ENCODE data around the gene PNLIPRP2. TPM values are rescaled to one million over a fixed set of nuclear protein-coding genes. Genes with fewer than 3 reads are reported as not detected.

PNLIPRP2 gene
- total and polyA plus RNA-seq, 2 donors (not counting 1 experiment from before 2014, with no cell fraction given): not detected

DNA sequence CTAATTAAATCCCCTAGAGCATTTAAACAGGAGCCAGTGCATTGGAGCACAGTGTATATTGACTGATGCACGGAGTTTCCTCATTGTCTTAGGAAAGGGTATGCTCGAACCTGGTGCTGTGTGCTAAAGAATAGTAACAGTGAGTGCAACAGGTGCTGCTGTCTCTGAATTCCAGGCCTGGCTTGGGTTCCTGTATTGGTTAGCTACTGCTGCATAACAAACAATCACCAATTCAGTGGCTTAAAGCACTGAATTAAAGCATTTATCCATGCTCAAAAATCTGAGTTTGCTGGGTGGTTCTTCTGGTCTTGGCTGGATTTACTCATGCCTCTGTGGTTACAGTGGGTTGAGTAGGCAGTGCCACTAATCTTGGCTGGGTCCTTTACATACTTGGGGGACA is 31.8 kb upstream of the PNLIPRP2 start:
- Histone ChIP-seq H2AFZ (ENCODE audit: low read length) (no peak overlapping the region), H3K79me2 (ENCODE audit: control insufficient read depth, insufficient read depth, low read length) (no peaks in the 10 kb centered on the region), H3K4me2 (ENCODE audit: extremely low read depth, insufficient read depth, low read length) (no peak overlapping the region), H3K4me1 (ENCODE audit: control insufficient read depth, extremely low read depth, insufficient read depth, low read length) (no peaks in the 10 kb centered on the region), H4K20me1 (ENCODE audit: control insufficient read depth, extremely low read depth, insufficient read depth, low read length) (no peaks in the 10 kb centered on the region), H3K27me3 (ENCODE audit: control insufficient read depth, insufficient read depth, low read length) (no peaks in the 10 kb centered on the region), H3K27ac (ENCODE audit: insufficient read depth, low read length) (no peak overlapping the region), H3K9ac (ENCODE audit: insufficient read depth, low read length) (no peak overlapping the region), H3K9me3 (ENCODE audit: control insufficient read depth, insufficient read depth, low read depth, low read length) (no peaks in the 10 kb centered on the region), H3K4me3 (replicated peaks in 1 of 4; ENCODE audit: control extremely low read depth in 1 of 4, insufficient read depth in 1 of 4, low read depth in 3 of 4, low read length in 4 of 4) (no peak overlapping the region), H3K36me3 (ENCODE audit: control insufficient read depth, insufficient read depth, low read length) (no peaks in the 10 kb centered on the region)
- no peak for TF ChIP-seq EZH2 (IDR thresholded peaks at IDR 0.05; ENCODE audit: low read length, missing control alignments)
- TF ChIP-seq, protein P1, sequence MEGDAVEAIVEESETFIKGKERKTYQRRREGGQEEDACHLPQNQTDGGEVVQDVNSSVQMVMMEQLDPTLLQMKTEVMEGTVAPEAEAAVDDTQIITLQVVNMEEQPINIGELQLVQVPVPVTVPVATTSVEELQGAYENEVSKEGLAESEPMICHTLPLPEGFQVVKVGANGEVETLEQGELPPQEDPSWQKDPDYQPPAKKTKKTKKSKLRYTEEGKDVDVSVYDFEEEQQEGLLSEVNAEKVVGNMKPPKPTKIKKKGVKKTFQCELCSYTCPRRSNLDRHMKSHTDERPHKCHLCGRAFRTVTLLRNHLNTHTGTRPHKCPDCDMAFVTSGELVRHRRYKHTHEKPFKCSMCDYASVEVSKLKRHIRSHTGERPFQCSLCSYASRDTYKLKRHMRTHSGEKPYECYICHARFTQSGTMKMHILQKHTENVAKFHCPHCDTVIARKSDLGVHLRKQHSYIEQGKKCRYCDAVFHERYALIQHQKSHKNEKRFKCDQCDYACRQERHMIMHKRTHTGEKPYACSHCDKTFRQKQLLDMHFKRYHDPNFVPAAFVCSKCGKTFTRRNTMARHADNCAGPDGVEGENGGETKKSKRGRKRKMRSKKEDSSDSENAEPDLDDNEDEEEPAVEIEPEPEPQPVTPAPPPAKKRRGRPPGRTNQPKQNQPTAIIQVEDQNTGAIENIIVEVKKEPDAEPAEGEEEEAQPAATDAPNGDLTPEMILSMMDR (conservative IDR thresholded peaks at IDR 0.05 in 1 of 2, IDR thresholded peaks at IDR 0.05 in 1 of 2; ENCODE audit: low read depth in 1 of 2, low read length in 2 of 2): no peak
- no peak for DNase-seq (ENCODE audit: low read depth in 2 of 2)

DNA sequence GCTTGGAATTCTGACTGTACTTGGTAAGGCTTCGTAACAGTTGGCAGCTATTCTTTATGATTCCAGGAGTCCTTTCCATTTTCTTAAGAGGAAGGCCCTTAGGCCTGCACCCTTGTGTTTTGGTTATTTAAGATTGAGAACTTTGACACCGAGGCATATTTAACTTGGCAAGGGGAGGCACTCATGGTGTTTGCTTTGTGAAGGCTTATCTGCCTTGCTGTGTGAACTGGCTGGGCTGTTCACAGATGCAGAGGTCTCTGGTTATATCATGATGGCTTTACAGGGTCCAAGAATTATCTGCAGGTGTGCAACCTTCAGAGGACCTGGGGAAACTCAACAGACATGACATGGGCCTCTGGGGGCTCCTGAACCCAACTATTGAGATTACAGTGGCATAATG is 30.8 kb upstream of the PNLIPRP2 start:
- Histone ChIP-seq H3K4me1 (ENCODE audit: control insufficient read depth, extremely low read depth, insufficient read depth, low read length) (no peaks in the 10 kb centered on the region), H3K79me2 (ENCODE audit: control insufficient read depth, insufficient read depth, low read length) (no peaks in the 10 kb centered on the region), H2AFZ (ENCODE audit: low read length) (no peak overlapping the region), H3K9me3 (ENCODE audit: control insufficient read depth, insufficient read depth, low read depth, low read length) (no peaks in the 10 kb centered on the region), H4K20me1 (ENCODE audit: control insufficient read depth, extremely low read depth, insufficient read depth, low read length) (no peaks in the 10 kb centered on the region), H3K9ac (ENCODE audit: insufficient read depth, low read length) (no peak overlapping the region), H3K27ac (ENCODE audit: insufficient read depth, low read length) (no peak overlapping the region), H3K4me2 (ENCODE audit: extremely low read depth, insufficient read depth, low read length) (no peak overlapping the region), H3K36me3 (ENCODE audit: control insufficient read depth, insufficient read depth, low read length) (no peaks in the 10 kb centered on the region), H3K27me3 (ENCODE audit: control insufficient read depth, insufficient read depth, low read length) (no peaks in the 10 kb centered on the region), H3K4me3 (replicated peaks in 1 of 4; ENCODE audit: control extremely low read depth in 1 of 4, insufficient read depth in 1 of 4, low read depth in 3 of 4, low read length in 4 of 4) (no peak overlapping the region)
- TF ChIP-seq, protein P1 (conservative IDR thresholded peaks at IDR 0.05 in 1 of 2, IDR thresholded peaks at IDR 0.05 in 1 of 2; ENCODE audit: low read depth in 1 of 2, low read length in 2 of 2): no peak
- no peak for TF ChIP-seq EZH2 (IDR thresholded peaks at IDR 0.05; ENCODE audit: low read length, missing control alignments)
- DNase-seq (ENCODE audit: low read depth in 2 of 2): no peak

DNA sequence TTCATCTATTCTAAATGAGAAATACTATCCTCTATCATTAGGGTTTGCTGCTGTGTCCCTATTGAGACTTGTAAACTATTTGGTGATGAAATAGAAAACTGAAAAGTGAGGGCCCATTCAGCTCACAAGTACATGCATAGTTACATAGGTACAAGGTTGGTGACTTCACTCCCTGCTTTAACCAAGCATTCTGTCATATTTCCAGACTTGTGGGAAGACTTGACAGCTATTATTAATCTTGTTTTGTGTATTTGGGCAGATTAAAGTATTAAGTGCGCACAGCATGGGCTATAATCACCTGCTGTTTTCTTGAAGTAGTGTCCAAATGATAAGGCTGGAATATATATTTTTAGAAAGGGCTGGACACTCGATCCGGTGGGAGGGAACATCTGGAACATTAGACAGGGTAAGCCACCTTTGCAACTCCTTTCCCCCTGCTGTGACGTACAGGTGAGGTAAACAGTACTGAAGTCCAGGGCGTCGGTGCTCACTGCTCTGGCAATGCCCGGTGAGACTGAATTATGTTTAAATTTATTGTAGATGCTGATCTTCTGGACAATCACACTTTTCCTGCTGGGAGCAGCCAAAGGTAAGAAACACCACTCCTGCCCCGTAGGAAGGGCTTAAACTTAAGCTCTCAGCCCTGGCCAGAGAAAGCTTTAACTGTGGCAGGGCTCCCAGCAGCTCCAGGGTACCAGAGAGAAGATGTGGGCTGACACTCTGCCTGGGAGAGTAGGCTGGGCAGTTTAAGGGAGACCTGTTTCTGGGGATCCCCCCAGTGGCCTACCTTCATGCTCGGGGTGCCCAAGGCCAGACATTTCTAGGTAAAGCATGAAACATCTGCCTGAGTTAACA is 29.9 kb upstream of the PNLIPRP2 start, which contains the start of gene PNLIPRP1:
TSS of gene PNLIPRP1 (plus strand) at position 370 of the 855 bp plus-strand sequence. CDS start at position 541, 171 bp downstream.
- Histone ChIP-seq H3K27ac (ENCODE audit: insufficient read depth, low read length) (no peak within 1 kb of the TSS), H3K36me3 (ENCODE audit: control insufficient read depth, insufficient read depth, low read length) (no peaks in the 10 kb centered on the region), H3K4me2 (ENCODE audit: extremely low read depth, insufficient read depth, low read length) (no peak within 1 kb of the TSS), H3K79me2 (ENCODE audit: control insufficient read depth, insufficient read depth, low read length) (no peaks in the 10 kb centered on the region), H3K9me3 (ENCODE audit: control insufficient read depth, insufficient read depth, low read depth, low read length) (no peaks in the 10 kb centered on the region), H3K4me1 (ENCODE audit: control insufficient read depth, extremely low read depth, insufficient read depth, low read length) (no peaks in the 10 kb centered on the region), H3K4me3 (replicated peaks in 1 of 4; ENCODE audit: control extremely low read depth in 1 of 4, insufficient read depth in 1 of 4, low read depth in 3 of 4, low read length in 4 of 4) (no peak within 1 kb of the TSS), H3K27me3 (ENCODE audit: control insufficient read depth, insufficient read depth, low read length) (no peaks in the 10 kb centered on the region), H4K20me1 (ENCODE audit: control insufficient read depth, extremely low read depth, insufficient read depth, low read length) (no peaks in the 10 kb centered on the region), H3K9ac (ENCODE audit: insufficient read depth, low read length) (no peak within 1 kb of the TSS), H2AFZ (ENCODE audit: low read length) (no peak within 1 kb of the TSS)
- TF ChIP-seq, protein P1 (conservative IDR thresholded peaks at IDR 0.05 in 1 of 2, IDR thresholded peaks at IDR 0.05 in 1 of 2; ENCODE audit: low read depth in 1 of 2, low read length in 2 of 2): no peak
- TF ChIP-seq EZH2 (IDR thresholded peaks at IDR 0.05; ENCODE audit: low read length, missing control alignments): no peak
- DNase-seq (ENCODE audit: low read depth in 2 of 2): no peak

Data from fibroblast of lung (primary cell).